Natural killer cell (primary cell): ENCODE measurements around the gene RBM10. TPM values are rescaled to one million over a fixed set of nuclear protein-coding genes. Genes with fewer than 3 reads are reported as not detected.

Experiments used
- ATAC-seq, 3 donors: fragments of 150-1000 bp in 2 of 3; fragments of 200-7000 bp in 1 of 3; cut with Tn5 transposase; 1 replicate in 1 of 3; 2 replicates in 2 of 3; pipeline ENCODE4 v1.10.0; 2021; ENCODE audit warnings: mild to moderate bottlenecking in 2 of 3, moderate library complexity in 2 of 3
- DNase-seq, 2 donors: peaks; one replicate each; pipeline versions ENCODE4 v3.0.0 to v3.0.0-alpha.2; 2013 to 2021; ENCODE audit warnings: mixed read lengths in 1 of 2
- H3K27ac ChIP-seq: one replicate; pipeline ENCODE4 v1.5.1; 2013; ENCODE audit warnings: mild to moderate bottlenecking, low read length
- H3K27me3 ChIP-seq: one replicate; pipeline ENCODE4 v1.6.1; 2013; ENCODE audit warnings: low read length; ENCODE audit not compliant: control insufficient read depth, insufficient read depth
- H3K36me3 ChIP-seq: one replicate; pipeline ENCODE4 v1.6.1; 2013; ENCODE audit warnings: low read length; ENCODE audit not compliant: control insufficient read depth, insufficient read depth
- H3K4me1 ChIP-seq: one replicate; pipeline ENCODE4 v1.6.1; 2013; ENCODE audit warnings: low read length; ENCODE audit not compliant: control insufficient read depth, insufficient read depth
- H3K4me3 ChIP-seq: one replicate; pipeline ENCODE4 v1.5.1; 2013; ENCODE audit warnings: low read length
- H3K9me3 ChIP-seq: one replicate; pipeline ENCODE4 v1.6.1; 2013; ENCODE audit warnings: low read length; ENCODE audit not compliant: control insufficient read depth, insufficient read depth
- H3K27ac Mint-ChIP-seq, 2 donors: one replicate each; pipeline ENCODE4 v1.8.0; 2022; ENCODE audit warnings: mild to moderate bottlenecking in 2 of 2, mixed read lengths in 2 of 2, moderate library complexity in 1 of 2
- H3K27me3 Mint-ChIP-seq, 2 donors: one replicate each; pipeline ENCODE4 v1.8.0; 2022; ENCODE audit warnings: low read depth in 2 of 2, mixed read lengths in 2 of 2
- H3K36me3 Mint-ChIP-seq: one replicate; pipeline ENCODE4 v1.8.0; 2022; ENCODE audit warnings: mixed read lengths
- H3K4me1 Mint-ChIP-seq, 2 donors: one replicate each; pipeline ENCODE4 v1.8.0; 2022; ENCODE audit warnings: mixed read lengths in 2 of 2
- H3K4me3 Mint-ChIP-seq: one replicate; pipeline ENCODE4 v1.8.0; 2022; ENCODE audit warnings: mild to moderate bottlenecking, moderate library complexity, mixed read lengths
- H3K9me3 Mint-ChIP-seq, 2 donors: one replicate each; pipeline ENCODE4 v1.8.0; 2022; ENCODE audit warnings: mixed read lengths in 2 of 2
- WGBS: methylation state at CpG from one replicate; pipeline ENCODE4 v1.1.7; 2013; ENCODE audit warnings: missing lambda C conversion rate; ENCODE audit not compliant: insufficient coverage; 5-methylcytosine and 5-hydroxymethylcytosine counted together
- intact Hi-C: fragments of 100-400 bp; cut with micrococcal nuclease; formaldehyde crosslinking; loops from one replicate; pipeline ENCODE4 v1.14.2; 2022
- total RNA-seq, 4 donors: library from RNA; stranded (reverse); fragments of 120-200 nt in 1 of 4; gene quantifications; one replicate each; pipeline versions ENCODE4 v1.2.3 to v1.2.4, GENCODE V29; 2013 to 2022
- TF ChIP-seq, protein P1 (sequence below): fragments of 200-600 bp; IDR thresholded peaks from one replicate; pipeline ENCODE4 v1.8.0; 2022; ENCODE audit warnings: antibody characterized with exemption

RBM10 gene
- total RNA-seq, 3 donors from 2014 or later (not counting 1 experiment from before 2014, with no cell fraction given), result 37.5 to 43.7 (median 39.4) TPM

DNA sequence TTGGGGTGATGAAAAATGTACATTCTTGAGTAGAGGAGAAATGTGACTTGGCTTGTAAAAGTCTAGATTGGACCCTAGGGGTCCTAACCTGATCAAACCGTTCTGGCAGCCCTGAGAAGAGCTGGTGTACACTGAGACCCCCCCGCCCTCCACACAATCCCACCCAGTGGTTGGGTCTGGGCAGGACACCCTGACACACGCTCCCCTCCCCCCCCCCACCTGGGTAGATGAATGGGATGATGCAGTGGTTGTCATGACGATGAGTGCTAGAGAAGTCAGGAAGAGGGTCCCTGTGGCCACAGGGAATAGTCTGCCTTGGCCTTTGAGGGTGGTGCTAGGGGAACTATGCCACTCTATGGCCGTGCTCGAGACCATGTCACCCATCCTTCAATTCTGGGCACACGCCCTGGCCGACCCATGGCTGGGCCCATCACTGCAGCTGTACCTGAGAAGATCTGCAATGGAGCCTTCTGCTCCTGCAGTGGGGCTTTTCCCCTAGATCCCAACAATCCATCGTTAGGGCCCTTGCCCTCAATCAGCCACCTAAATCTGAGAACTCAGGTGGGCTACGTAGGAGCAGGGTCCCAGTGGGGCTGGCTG lies 77.8 kb downstream of the RBM10 start:
- no peak overlapping the region for H3K4me3 Mint-ChIP-seq
- no peak overlapping the region for H3K27ac ChIP-seq
- TF ChIP-seq, protein P1, sequence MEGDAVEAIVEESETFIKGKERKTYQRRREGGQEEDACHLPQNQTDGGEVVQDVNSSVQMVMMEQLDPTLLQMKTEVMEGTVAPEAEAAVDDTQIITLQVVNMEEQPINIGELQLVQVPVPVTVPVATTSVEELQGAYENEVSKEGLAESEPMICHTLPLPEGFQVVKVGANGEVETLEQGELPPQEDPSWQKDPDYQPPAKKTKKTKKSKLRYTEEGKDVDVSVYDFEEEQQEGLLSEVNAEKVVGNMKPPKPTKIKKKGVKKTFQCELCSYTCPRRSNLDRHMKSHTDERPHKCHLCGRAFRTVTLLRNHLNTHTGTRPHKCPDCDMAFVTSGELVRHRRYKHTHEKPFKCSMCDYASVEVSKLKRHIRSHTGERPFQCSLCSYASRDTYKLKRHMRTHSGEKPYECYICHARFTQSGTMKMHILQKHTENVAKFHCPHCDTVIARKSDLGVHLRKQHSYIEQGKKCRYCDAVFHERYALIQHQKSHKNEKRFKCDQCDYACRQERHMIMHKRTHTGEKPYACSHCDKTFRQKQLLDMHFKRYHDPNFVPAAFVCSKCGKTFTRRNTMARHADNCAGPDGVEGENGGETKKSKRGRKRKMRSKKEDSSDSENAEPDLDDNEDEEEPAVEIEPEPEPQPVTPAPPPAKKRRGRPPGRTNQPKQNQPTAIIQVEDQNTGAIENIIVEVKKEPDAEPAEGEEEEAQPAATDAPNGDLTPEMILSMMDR, result no peak
- no peak overlapping the region for H3K27ac Mint-ChIP-seq
- peaks cover 41% of the 10 kb centered on the region for H3K36me3 ChIP-seq
- no peaks in the 10 kb centered on the region for H3K9me3 Mint-ChIP-seq
- no peaks in the 10 kb centered on the region for H3K27me3 ChIP-seq
- H3K36me3 Mint-ChIP-seq, result no peaks in the 10 kb centered on the region
- H3K27me3 Mint-ChIP-seq, result no peaks in the 10 kb centered on the region
- peaks cover 21 to 39% of the 10 kb centered on the region in 2 donors for H3K4me1 Mint-ChIP-seq
- ATAC-seq, result no peak
- no peak overlapping the region for H3K4me3 ChIP-seq
- WGBS, result 100% methylated on average over 4 of the region's 10 CpGs
- intact Hi-C loops, result no loop called here
- no peak for DNase-seq
- H3K9me3 ChIP-seq, result no peaks in the 10 kb centered on the region
- H3K4me1 ChIP-seq, result peaks cover 19% of the 10 kb centered on the region

DNA sequence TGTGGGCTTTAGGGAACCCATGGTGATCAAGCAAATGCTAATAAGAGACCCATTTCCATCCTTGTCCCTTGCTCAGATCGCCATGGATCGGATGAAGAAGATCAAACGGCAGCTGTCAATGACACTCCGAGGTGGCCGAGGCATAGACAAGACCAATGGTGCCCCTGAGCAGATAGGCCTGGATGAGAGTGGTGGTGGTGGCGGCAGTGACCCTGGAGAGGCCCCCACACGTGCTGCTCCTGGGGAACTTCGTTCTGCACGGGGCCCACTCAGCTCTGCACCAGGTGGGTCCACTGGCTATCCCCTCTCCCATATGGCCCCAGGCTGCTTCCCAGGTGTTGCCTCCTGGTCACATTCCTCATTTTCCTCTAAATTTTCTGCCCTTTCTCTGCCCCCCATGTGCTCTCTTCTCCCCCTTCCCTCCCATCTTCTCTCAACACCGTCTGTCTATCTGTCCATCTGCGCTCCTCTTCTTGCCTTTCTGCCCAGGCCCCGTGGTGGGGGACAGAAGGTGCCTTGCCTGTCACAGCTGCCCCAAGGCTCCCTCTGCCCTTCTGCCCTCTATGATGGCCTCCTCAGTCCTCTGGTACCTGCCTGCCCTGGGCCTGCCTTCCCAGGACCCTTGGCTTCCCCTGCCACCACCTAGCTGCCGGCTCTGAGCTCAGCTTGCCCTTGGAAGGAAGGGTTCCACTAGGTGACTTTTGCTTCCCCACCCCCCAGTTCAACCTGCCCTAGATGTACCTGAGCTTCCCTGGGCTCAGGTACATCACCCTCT lies 78.6 kb downstream of the RBM10 start:
- H3K27me3 Mint-ChIP-seq, result no peaks in the 10 kb centered on the region
- peaks cover 19% of the 10 kb centered on the region for H3K4me1 ChIP-seq
- intact Hi-C loops, result no loop called here
- no peak overlapping the region for H3K27ac ChIP-seq
- TF ChIP-seq, protein P1, result no peak
- H3K9me3 ChIP-seq, result no peaks in the 10 kb centered on the region
- ATAC-seq, result no peak
- no peak overlapping the region for H3K4me3 Mint-ChIP-seq
- peaks cover 48% of the 10 kb centered on the region for H3K36me3 ChIP-seq
- no peaks in the 10 kb centered on the region for H3K36me3 Mint-ChIP-seq
- H3K4me3 ChIP-seq, result no peak overlapping the region
- no peaks in the 10 kb centered on the region for H3K9me3 Mint-ChIP-seq
- 96% methylated on average over 12 of the region's 13 CpGs for WGBS
- no peaks in the 10 kb centered on the region for H3K27me3 ChIP-seq
- no peak overlapping the region for H3K27ac Mint-ChIP-seq
- H3K4me1 Mint-ChIP-seq, result peaks cover 21 to 33% of the 10 kb centered on the region in 2 donors
- DNase-seq, result no peak

DNA sequence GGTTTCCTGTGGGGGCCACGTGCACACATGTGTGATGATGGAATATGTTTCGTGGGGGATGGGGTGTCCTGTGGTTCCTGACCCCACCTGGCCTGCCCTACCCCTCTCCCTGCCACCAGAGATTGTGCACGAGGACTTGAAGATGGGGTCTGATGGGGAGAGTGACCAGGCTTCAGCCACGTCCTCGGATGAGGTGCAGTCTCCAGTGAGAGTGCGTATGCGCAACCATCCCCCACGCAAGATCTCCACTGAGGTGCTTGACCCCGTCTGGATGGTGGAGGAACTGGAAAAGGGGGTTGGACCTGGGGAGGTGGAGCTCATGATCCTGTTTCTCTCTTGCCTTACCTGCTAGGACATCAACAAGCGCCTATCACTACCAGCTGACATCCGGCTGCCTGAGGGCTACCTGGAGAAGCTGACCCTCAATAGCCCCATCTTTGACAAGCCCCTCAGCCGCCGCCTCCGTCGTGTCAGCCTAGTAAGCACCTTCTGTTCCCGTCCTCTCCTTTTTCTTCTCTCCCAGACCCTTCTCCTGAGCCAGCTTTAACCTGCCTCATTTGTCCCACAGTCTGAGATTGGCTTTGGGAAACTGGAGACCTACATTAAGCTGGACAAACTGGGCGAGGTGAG lies 79.4 kb downstream of the RBM10 start:
- 97% methylated on average over 14 of the region's 17 CpGs for WGBS
- no peaks in the 10 kb centered on the region for H3K36me3 Mint-ChIP-seq
- intact Hi-C loops, result no loop called here

More for the DNA sequence above, 79.4 kb downstream of the RBM10 start:
- H3K27ac Mint-ChIP-seq, result no peak overlapping the region
- H3K27me3 Mint-ChIP-seq, result no peaks in the 10 kb centered on the region
- Histone ChIP-seq H3K4me3 (no peak overlapping the region), H3K36me3 (peaks cover 50% of the 10 kb centered on the region), H3K9me3 (no peaks in the 10 kb centered on the region), H3K4me1 (peaks cover 16% of the 10 kb centered on the region), H3K27me3 (no peaks in the 10 kb centered on the region), H3K27ac (no peak overlapping the region)
- DNase-seq, result no peak
- TF ChIP-seq, protein P1, result no peak
- ATAC-seq, result no peak
- H3K9me3 Mint-ChIP-seq, result no peaks in the 10 kb centered on the region
- H3K4me3 Mint-ChIP-seq, result no peak overlapping the region
- H3K4me1 Mint-ChIP-seq, result peaks cover 18 to 28% of the 10 kb centered on the region in 2 donors
